ENCODE measurements around the gene ZKSCAN1. TPM values are rescaled to one million over a fixed set of nuclear protein-coding genes. Genes with fewer than 3 reads are reported as not detected.
A peak's percentile ranks its signal among the peaks of the same experiment; 100 is the strongest.

The ZKSCAN1 gene
- total RNA-seq, 4 donors from 2014 or later = 32.4 to 37.5 (median 35.4) TPM

DNA sequence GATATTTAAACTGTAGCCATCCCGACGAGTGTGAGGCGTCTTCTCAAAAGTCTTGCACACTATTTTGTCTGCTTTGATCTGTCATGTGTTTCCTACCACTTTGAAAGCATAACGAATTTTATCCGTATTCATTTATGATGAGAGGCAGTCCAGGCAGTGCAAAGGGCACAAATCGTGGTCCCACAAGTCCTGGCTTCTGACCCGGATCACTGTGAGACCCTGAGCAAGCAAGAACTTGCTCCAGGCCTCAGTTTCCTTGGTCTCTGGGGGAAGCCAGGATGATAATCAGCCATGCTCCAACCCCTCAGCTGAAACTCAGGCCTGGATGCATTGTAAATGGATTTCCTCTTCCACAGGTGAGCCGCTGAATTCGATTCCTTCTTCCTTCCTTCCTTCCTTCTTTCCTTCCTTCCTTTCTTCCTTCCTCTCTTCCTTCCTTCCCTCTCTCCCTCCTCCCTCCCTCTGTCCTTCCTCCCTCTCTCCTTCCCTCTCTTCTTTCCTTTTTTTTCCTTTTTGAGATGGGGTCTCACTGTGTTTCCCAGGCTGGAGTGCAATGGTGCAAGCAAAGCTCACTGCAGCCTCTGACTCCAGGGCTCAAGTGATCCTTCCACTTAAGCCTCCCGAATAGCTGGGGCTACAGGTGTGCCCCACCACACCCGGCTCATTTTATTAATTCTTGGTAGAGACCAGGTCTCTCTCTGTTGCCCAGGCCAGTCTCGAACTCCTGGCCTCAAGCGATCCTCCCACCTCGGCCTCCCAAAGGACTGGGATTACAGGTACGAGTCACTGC, 18.4 kb upstream of the ZKSCAN1 start:
- no peak for DNase-seq (ENCODE audit: low spot score in 2 of 2)
- H3K27ac ChIP-seq = peak overlapping the region; percentile 57 to 85 (median 70)
- WGBS, 2 donors = 73 to 74% methylated on average over 15 of the region's 15 CpGs
- TF ChIP-seq, protein P1, sequence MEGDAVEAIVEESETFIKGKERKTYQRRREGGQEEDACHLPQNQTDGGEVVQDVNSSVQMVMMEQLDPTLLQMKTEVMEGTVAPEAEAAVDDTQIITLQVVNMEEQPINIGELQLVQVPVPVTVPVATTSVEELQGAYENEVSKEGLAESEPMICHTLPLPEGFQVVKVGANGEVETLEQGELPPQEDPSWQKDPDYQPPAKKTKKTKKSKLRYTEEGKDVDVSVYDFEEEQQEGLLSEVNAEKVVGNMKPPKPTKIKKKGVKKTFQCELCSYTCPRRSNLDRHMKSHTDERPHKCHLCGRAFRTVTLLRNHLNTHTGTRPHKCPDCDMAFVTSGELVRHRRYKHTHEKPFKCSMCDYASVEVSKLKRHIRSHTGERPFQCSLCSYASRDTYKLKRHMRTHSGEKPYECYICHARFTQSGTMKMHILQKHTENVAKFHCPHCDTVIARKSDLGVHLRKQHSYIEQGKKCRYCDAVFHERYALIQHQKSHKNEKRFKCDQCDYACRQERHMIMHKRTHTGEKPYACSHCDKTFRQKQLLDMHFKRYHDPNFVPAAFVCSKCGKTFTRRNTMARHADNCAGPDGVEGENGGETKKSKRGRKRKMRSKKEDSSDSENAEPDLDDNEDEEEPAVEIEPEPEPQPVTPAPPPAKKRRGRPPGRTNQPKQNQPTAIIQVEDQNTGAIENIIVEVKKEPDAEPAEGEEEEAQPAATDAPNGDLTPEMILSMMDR (IDR thresholded peaks at IDR 0.05) = no peak
- TF ChIP-seq EP300 (IDR thresholded peaks at IDR 0.05) = no peak
- no peak for TF ChIP-seq POLR2A (IDR thresholded peaks at IDR 0.05)
- H3K36me3 ChIP-seq = no peaks in the 10 kb centered on the region
- no peaks in the 10 kb centered on the region for H3K27me3 ChIP-seq
- H3K9me3 ChIP-seq = no peaks in the 10 kb centered on the region
- H3K4me1 ChIP-seq = peaks cover 0 to 21% (median 4%) of the 10 kb centered on the region in 4 donors
- H3K4me3 ChIP-seq = peak overlapping the region; percentile 27 to 60 (median 52)

DNA sequence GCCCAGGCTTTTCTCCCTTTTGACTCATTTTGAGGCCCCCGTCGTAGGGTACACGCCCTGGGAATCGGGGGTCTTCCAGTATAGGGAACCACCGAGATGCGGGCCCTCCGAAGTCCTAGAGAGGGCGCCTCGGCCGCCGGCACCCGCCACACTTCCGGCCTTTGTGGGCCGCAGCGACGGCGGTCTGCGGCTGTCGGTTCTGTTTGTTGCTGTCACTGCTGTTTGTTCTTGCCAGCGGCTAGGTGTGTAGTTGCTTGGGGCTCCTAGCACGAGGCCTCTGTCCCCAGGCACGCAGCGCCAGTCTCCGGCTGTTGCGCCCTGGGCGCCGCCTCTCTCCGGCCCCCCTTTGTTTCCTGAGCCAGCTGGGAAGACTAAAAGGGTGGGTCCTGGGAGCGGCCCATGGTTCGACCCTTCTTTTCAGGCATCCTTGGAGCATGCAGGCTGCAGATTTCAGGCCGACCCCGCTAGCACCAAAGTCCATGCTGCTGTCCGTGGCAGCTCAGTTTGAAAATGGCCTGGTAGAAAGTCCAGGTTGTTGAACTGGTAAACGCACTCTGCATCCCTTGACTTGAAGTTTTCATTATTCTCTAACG, 17.8 kb upstream of the ZKSCAN1 start:
- DNase-seq (ENCODE audit: low spot score in 2 of 2) = no peak
- peaks cover 0 to 21% (median 4%) of the 10 kb centered on the region in 4 donors for H3K4me1 ChIP-seq

DNA sequence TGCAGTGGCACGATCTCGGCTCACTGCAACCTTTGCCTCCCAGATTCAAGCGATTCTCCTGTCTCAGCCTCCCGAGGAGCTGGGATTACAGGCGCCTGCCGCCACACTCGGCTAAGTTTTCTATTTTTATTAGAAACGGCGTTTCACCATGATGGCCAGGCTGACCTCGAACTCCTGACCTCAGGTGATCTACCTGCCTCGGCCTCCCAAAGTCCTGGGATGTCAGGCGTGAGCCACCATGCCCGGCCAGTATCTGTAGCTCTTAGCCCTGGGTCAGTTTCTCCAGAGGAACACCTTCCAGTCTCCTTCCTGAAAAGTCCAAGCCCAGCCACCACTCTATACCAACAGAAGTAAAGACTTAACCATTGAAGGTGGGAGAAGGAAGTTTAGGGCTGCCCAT, 15.2 kb upstream of the ZKSCAN1 start:
- no peak for DNase-seq (ENCODE audit: low spot score in 2 of 2)
- TF ChIP-seq EP300 (IDR thresholded peaks at IDR 0.05) (no peak), POLR2A (IDR thresholded peaks at IDR 0.05) (no peak)
- TF ChIP-seq, protein P1 (IDR thresholded peaks at IDR 0.05) = no peak

More for the DNA sequence above, 17.8 kb upstream of the ZKSCAN1 start:
- TF ChIP-seq POLR2A (IDR thresholded peaks at IDR 0.05) = no peak
- TF ChIP-seq EP300 (IDR thresholded peaks at IDR 0.05) = peak in 1 of 2 donors; percentile 42
- TF ChIP-seq, protein P1 (IDR thresholded peaks at IDR 0.05) = peak; percentile 31 to 65 (median 49)
- peak overlapping the region; percentile 57 to 85 (median 70) for H3K27ac ChIP-seq
- H3K36me3 ChIP-seq = no peaks in the 10 kb centered on the region
- no peaks in the 10 kb centered on the region for H3K9me3 ChIP-seq
- H3K4me3 ChIP-seq = peak overlapping the region; percentile 27 to 60 (median 52)
- 3 to 6% methylated on average over 30 to 31 of the region's 35 CpGs for WGBS, 2 donors
- no peaks in the 10 kb centered on the region for H3K27me3 ChIP-seq

DNA sequence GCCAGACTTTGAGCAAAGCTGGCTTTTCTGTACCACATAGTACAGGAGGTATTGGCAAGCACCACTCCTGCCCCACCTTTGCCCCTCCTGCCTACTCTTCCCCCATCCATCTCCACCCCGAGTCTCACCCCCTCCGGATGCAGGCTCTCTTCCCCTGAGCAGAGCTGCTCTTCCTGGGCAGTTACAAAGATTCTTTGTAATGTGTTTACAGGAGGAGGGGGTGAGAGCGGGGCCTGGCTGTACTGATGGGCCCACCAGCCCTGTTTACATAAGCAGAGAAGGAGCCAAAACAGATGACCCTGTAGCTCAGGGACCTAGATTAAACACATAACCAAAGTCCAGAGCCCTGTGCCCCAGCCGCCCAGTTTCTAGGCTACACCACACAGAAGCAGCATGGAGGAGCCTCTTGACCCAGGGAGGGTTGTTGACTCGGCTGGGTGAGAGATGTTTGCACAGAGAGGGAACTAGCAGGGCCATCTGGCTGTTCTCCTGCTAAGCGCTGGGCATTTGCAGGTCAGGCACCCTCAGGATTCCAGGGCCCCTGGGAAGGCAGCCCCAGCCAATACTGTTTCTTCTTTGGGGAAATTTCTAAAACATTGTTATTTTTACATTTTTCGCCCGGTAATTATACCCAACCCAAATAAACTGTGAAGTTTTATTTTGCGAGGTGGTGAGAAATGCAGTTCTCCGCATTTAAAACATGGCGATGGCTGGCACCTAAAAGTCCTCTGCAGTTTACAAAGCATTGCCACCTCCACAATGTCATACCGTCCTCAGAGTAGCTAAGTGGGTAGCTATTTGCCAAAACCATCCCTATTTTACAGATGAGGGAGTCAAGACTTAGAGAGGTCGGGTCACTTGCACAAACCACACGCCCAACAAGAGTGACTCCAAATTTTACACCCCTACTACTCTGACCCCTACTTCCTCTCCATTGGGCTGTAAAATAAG, 11.4 kb upstream of the ZKSCAN1 start:
- Histone ChIP-seq H3K27ac (peak overlapping the region in 1 of 4 donors; percentile 12), H3K27me3 (no peaks in the 10 kb centered on the region), H3K4me1 (peaks cover 0 to 9% (median 0%) of the 10 kb centered on the region in 4 donors), H3K9me3 (no peaks in the 10 kb centered on the region), H3K4me3 (no peak overlapping the region), H3K36me3 (no peaks in the 10 kb centered on the region)
- DNase-seq (ENCODE audit: low spot score in 2 of 2) = no peak
- 30 to 40% methylated on average over 14 of the region's 14 CpGs for WGBS, 2 donors
- TF ChIP-seq POLR2A (IDR thresholded peaks at IDR 0.05) = no peak

More for the DNA sequence above, 15.2 kb upstream of the ZKSCAN1 start:
- H3K27ac ChIP-seq = no peak overlapping the region
- H3K36me3 ChIP-seq = no peaks in the 10 kb centered on the region
- 84% methylated on average over 13 of the region's 13 CpGs for WGBS, 2 donors
- H3K4me1 ChIP-seq = peaks cover 0 to 23% (median 4%) of the 10 kb centered on the region in 4 donors
- no peaks in the 10 kb centered on the region for H3K9me3 ChIP-seq
- H3K4me3 ChIP-seq = no peak overlapping the region
- H3K27me3 ChIP-seq = no peaks in the 10 kb centered on the region

DNA sequence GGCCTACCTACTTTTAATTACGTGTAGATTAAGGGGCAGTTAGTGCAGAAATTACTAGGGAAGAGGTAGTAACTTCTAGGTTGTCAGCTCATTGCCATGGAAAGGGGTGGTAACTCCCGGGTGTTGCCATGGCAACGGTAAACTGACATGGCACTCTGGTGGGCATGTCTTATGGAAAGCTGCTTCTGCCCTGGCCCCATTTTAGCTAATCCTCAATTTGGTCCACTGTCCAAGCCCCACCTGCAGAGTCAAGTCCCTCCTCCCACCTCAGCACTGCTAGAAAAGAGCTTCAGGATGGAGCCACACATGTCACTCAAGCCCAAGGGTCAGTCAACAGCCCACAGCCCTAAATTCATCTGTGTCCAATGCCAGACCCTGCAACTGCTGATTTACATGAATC, 7.5 kb upstream of the ZKSCAN1 start:
- no peaks in the 10 kb centered on the region for H3K27me3 ChIP-seq
- TF ChIP-seq POLR2A (IDR thresholded peaks at IDR 0.05) (no peak), EP300 (IDR thresholded peaks at IDR 0.05) (no peak)
- TF ChIP-seq, protein P1 (IDR thresholded peaks at IDR 0.05) = no peak
- WGBS, 2 donors = 81 to 87% methylated on average over 3 of the region's 3 CpGs
- no peak overlapping the region for H3K4me3 ChIP-seq
- no peaks in the 10 kb centered on the region for H3K9me3 ChIP-seq
- peaks cover 0 to 21% (median 0%) of the 10 kb centered on the region in 4 donors for H3K4me1 ChIP-seq
- no peaks in the 10 kb centered on the region for H3K36me3 ChIP-seq
- H3K27ac ChIP-seq = no peak overlapping the region
- DNase-seq (ENCODE audit: low spot score in 2 of 2) = no peak
